SK-N-SH treated with all-trans-retinoic acid at 6 μM for 48 hours (cell line): ENCODE results near the gene GAPDHS.

Experiments used
- ATAC-seq: fragments of 200-7000 bp; cut with Tn5 transposase; 3 replicates; pipeline ENCODE4 v1.9.1; 2020; ENCODE audit warnings: mild to moderate bottlenecking, moderate library complexity
- BACH2 ChIP-seq: fragments of 250-450 bp; sonication (Bioruptor Pico); IDR thresholded peaks from 2 replicates; pipeline ENCODE4 v1.9.0; 2021; ENCODE audit warnings: mild to moderate bottlenecking, borderline replicate concordance
- CSDC2 ChIP-seq: fragments of 250-450 bp; sonication (Bioruptor Pico); IDR thresholded peaks from 2 replicates; pipeline ENCODE4 v1.5.0; 2020; ENCODE audit warnings: mild to moderate bottlenecking, moderate library complexity
- ESRRG ChIP-seq: fragments of 250-450 bp; sonication (Bioruptor Pico); IDR thresholded peaks from 2 replicates; pipeline ENCODE4 v1.6.1; 2021; ENCODE audit warnings: mild to moderate bottlenecking
- GLIS3 ChIP-seq: fragments of 250-450 bp; sonication (Bioruptor Pico); IDR thresholded peaks from 2 replicates; pipeline ENCODE4 v1.5.0; 2020; ENCODE audit warnings: mild to moderate bottlenecking, moderate library complexity
- ISL1 ChIP-seq: fragments of 250-450 bp; sonication (Bioruptor Pico); IDR thresholded peaks from 2 replicates; pipeline ENCODE4 v2.1.2; 2022; ENCODE audit warnings: mild to moderate bottlenecking, moderate library complexity
- OSR1 ChIP-seq: fragments of 250-450 bp; sonication (Bioruptor Pico); IDR thresholded peaks from 2 replicates; pipeline ENCODE4 v1.8.0; 2022; ENCODE audit warnings: moderate library complexity, mild to moderate bottlenecking, inconsistent platforms
- PPARA ChIP-seq: fragments of 250-450 bp; sonication (Bioruptor Pico); IDR thresholded peaks from 2 replicates; pipeline ENCODE4 v1.5.0; 2020; ENCODE audit warnings: mild to moderate bottlenecking, borderline replicate concordance
- RARB ChIP-seq: fragments of 250-450 bp; sonication (Bioruptor Pico); IDR thresholded peaks from 2 replicates; pipeline ENCODE4 v1.8.0; 2021; ENCODE audit warnings: mild to moderate bottlenecking, moderate library complexity
- SNAI2 ChIP-seq: fragments of 250-450 bp; sonication (Bioruptor Pico); IDR thresholded peaks from 2 replicates; pipeline ENCODE4 v1.5.0; 2020; ENCODE audit warnings: mild to moderate bottlenecking, moderate library complexity
- TOX ChIP-seq: fragments of 250-450 bp; sonication (Bioruptor Pico); IDR thresholded peaks from 2 replicates; pipeline ENCODE4 v1.8.0; 2021; ENCODE audit warnings: mild to moderate bottlenecking, moderate library complexity, borderline replicate concordance
- ZC3H10 ChIP-seq: fragments of 250-450 bp; sonication (Bioruptor Pico); IDR thresholded peaks from 2 replicates; pipeline ENCODE4 v1.5.1; 2021; ENCODE audit warnings: mild to moderate bottlenecking, moderate library complexity
- ZFP3 ChIP-seq: fragments of 250-450 bp; sonication (Bioruptor Pico); IDR thresholded peaks from 2 replicates; pipeline ENCODE4 v1.5.0; 2020; ENCODE audit warnings: mild to moderate bottlenecking, moderate library complexity
- ZFP30 ChIP-seq: fragments of 450-650 bp; formaldehyde crosslinking; IDR thresholded peaks from 2 replicates; pipeline ENCODE4 v1.5.0; 2022; ENCODE audit warnings: mild to moderate bottlenecking, moderate library complexity
- ZNF565 ChIP-seq: fragments of 450-650 bp; formaldehyde crosslinking; conservative IDR thresholded peaks from 2 replicates; pipeline ENCODE4 v1.5.0; 2020; ENCODE audit warnings: low read depth, mild to moderate bottlenecking, moderate library complexity
- ZNF8 ChIP-seq: fragments of 450-650 bp; formaldehyde crosslinking; IDR thresholded peaks from 2 replicates; pipeline ENCODE4 v1.5.0; 2020; ENCODE audit warnings: mild to moderate bottlenecking, moderate library complexity
- TF ChIP-seq, protein P1 (sequence below): fragments of 250-450 bp; sonication (Bioruptor Pico); IDR thresholded peaks from 2 replicates; pipeline ENCODE4 v1.5.0; 2020; ENCODE audit warnings: mild to moderate bottlenecking, moderate library complexity
- TF ChIP-seq, protein P2 (sequence below): fragments of 250-450 bp; sonication (Bioruptor Pico); IDR thresholded peaks from 2 replicates; pipeline ENCODE4 v1.8.0; 2020; ENCODE audit warnings: mild to moderate bottlenecking, moderate library complexity, borderline replicate concordance
- TF ChIP-seq, protein P3 (sequence below): fragments of 250-450 bp; sonication (Bioruptor Pico); IDR thresholded peaks from 2 replicates; pipeline ENCODE4 v1.5.1; 2021; ENCODE audit warnings: mild to moderate bottlenecking, moderate library complexity

GAPDHS gene

DNA sequence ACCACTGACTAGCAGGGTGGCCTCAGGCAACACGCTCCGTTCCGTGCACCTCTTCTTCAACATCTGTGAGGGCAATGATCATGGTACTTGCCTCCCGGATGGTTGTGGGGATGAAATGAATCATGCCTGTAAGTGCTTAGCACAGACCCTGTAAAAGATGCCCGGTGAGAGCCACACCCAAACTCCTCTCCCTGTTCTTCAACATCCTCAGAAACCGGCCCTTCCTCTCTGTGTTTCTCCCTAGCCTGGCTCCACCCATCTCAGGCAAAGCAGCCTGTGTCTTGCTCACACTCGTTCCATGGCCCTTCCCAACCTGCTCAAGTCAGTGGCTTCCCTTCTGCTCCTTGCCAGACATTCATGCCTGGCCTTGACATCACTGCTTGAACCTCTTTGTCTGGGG, 14.0 kb upstream of the GAPDHS start:
- ATAC-seq: 0 out of 3 replicates have a peak, but pooled peaks have one; percentile 23

DNA sequence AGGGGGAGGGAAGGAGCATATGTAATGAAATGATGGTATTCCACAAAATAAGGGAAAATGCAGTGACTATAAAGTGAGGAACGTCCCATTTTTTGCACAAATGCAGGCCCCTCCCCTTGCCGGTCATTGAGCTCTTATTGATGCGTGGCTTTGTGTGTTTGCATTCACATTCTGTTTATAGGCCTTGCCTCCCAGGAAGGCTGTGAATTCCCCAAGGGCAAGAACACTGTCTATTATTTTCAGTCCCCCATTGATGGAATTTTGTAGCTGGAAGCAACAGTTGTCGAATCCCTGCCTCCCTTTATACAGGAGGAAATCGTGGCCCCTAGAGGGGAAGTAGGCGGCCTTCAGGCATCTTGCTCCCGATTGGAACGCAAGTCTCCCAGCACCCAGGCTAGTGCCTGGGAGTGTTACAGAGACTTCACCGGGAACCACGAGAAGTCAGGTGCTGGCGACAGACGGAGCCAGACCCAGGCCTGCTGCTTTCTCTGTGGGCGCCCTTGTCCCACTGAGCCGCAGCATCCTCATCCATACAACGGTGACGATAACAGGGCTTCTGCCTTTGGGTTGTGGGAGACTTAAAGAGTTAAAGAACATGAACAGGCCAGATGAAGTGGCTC, 12.0 kb upstream of the GAPDHS start:
- no peak for ATAC-seq
- TF ChIP-seq, protein P1, sequence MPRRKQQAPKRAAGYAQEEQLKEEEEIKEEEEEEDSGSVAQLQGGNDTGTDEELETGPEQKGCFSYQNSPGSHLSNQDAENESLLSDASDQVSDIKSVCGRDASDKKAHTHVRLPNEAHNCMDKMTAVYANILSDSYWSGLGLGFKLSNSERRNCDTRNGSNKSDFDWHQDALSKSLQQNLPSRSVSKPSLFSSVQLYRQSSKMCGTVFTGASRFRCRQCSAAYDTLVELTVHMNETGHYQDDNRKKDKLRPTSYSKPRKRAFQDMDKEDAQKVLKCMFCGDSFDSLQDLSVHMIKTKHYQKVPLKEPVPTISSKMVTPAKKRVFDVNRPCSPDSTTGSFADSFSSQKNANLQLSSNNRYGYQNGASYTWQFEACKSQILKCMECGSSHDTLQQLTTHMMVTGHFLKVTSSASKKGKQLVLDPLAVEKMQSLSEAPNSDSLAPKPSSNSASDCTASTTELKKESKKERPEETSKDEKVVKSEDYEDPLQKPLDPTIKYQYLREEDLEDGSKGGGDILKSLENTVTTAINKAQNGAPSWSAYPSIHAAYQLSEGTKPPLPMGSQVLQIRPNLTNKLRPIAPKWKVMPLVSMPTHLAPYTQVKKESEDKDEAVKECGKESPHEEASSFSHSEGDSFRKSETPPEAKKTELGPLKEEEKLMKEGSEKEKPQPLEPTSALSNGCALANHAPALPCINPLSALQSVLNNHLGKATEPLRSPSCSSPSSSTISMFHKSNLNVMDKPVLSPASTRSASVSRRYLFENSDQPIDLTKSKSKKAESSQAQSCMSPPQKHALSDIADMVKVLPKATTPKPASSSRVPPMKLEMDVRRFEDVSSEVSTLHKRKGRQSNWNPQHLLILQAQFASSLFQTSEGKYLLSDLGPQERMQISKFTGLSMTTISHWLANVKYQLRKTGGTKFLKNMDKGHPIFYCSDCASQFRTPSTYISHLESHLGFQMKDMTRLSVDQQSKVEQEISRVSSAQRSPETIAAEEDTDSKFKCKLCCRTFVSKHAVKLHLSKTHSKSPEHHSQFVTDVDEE (CRISPR knock-in tag): no peak
- no peak for TF ChIP-seq CSDC2 (CRISPR knock-in tag)
- TF ChIP-seq, protein P2, sequence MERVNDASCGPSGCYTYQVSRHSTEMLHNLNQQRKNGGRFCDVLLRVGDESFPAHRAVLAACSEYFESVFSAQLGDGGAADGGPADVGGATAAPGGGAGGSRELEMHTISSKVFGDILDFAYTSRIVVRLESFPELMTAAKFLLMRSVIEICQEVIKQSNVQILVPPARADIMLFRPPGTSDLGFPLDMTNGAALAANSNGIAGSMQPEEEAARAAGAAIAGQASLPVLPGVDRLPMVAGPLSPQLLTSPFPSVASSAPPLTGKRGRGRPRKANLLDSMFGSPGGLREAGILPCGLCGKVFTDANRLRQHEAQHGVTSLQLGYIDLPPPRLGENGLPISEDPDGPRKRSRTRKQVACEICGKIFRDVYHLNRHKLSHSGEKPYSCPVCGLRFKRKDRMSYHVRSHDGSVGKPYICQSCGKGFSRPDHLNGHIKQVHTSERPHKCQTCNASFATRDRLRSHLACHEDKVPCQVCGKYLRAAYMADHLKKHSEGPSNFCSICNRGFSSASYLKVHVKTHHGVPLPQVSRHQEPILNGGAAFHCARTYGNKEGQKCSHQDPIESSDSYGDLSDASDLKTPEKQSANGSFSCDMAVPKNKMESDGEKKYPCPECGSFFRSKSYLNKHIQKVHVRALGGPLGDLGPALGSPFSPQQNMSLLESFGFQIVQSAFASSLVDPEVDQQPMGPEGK (CRISPR knock-in tag): no peak
- TF ChIP-seq, protein P3, sequence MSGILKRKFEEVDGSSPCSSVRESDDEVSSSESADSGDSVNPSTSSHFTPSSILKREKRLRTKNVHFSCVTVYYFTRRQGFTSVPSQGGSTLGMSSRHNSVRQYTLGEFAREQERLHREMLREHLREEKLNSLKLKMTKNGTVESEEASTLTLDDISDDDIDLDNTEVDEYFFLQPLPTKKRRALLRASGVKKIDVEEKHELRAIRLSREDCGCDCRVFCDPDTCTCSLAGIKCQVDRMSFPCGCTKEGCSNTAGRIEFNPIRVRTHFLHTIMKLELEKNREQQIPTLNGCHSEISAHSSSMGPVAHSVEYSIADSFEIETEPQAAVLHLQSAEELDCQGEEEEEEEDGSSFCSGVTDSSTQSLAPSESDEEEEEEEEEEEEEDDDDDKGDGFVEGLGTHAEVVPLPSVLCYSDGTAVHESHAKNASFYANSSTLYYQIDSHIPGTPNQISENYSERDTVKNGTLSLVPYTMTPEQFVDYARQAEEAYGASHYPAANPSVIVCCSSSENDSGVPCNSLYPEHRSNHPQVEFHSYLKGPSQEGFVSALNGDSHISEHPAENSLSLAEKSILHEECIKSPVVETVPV (CRISPR knock-in tag): no peak
- TF ChIP-seq BACH2 (CRISPR knock-in tag): no peak
- TF ChIP-seq ESRRG: no peak
- TF ChIP-seq ZFP3 (CRISPR knock-in tag): no peak
- no peak for TF ChIP-seq TOX (CRISPR knock-in tag)

More for the DNA sequence above, 14.0 kb upstream of the GAPDHS start:
- TF ChIP-seq ZNF565 (CRISPR knock-in tag) (no peak), ISL1 (no peak), BACH2 (CRISPR knock-in tag) (no peak)

DNA sequence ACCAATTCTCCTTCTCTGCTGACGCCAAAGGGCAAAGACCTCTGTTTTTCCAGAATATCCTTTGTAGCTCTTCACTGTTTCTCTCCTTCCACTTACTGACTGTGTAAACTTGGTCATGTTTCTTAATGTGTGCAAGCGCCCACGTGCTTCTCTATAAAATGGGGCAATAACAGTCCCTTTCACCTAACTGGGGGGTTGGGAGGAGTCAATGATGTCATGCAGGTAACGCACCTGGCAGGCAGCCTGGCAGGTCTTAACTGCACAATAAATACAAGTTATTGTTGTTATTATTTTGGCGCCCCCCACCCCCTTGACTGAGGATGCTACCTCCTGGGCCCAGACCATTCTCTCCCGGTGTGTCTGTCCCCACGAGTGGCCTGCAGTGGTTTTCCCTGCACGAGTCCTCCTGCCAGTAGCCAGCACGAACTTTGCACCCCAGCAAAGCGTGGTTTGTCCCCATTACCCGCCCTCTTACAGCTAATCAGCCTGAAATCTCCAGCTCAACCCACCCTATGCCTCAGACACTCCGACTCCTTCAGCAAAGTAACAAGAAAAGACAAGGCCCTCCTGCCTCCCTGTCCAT, 10.4 kb upstream of the GAPDHS start:
- ATAC-seq: no peak
- no peak for TF ChIP-seq SNAI2 (CRISPR knock-in tag)
- no peak for TF ChIP-seq ISL1
- TF ChIP-seq RARB (CRISPR knock-in tag): no peak
- no peak for TF ChIP-seq GLIS3 (CRISPR knock-in tag)
- TF ChIP-seq, protein P3 (CRISPR knock-in tag): no peak

DNA sequence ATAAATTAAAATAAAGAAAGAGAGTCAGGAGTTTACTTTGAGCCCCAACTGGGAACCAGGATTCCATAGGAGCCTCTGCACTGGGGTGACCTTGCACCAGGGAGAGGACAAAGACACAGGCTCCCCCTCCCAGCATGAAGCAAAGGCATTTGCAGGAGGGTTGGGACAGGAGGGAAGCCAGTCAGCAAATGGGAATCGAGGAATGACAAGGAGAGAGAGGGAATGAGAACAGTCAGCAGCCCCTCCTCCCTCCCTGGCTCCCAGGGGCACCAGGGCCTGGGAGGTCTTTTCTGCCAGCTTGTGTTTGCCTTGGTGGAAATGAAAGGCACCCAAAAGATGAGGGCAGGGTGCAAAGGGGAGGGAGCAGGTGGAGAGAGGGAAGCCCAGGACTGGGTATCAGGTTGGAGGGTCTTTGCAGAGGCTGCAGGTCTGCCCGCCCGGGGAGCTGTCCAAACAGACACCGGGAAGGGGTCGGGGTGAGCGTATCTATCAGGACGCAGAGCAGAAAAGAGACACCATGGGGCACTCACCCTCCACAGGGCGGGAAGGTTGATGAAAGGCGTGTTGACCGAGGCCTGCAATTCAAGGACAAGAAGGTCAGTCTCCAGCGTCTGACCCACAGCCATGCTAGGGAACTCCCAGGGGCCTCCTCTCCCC, 8.9 kb upstream of the GAPDHS start:
- no peak for ATAC-seq
- TF ChIP-seq, protein P1 (CRISPR knock-in tag): no peak
- TF ChIP-seq ZNF8 (CRISPR knock-in tag) (no peak), CSDC2 (CRISPR knock-in tag) (no peak), OSR1 (CRISPR knock-in tag) (no peak), BACH2 (CRISPR knock-in tag) (no peak), ESRRG (no peak), SNAI2 (CRISPR knock-in tag) (no peak), ZC3H10 (CRISPR knock-in tag) (no peak), ZFP30 (CRISPR knock-in tag) (no peak), ISL1 (no peak), RARB (CRISPR knock-in tag) (no peak), PPARA (CRISPR knock-in tag) (no peak), TOX (CRISPR knock-in tag) (no peak)
- TF ChIP-seq, protein P3 (CRISPR knock-in tag): no peak
- TF ChIP-seq, protein P2 (CRISPR knock-in tag): no peak
